GM19468 (cell line): ENCODE results near the gene ENOPH1.
"Not testable (repeated sequence)": the region's sequence is repeated elsewhere in the genome, so short reads cannot be mapped to it uniquely, and the experiment has no call there.

Experiments
- ATAC-seq: cut with Tn5 transposase; IDR thresholded peaks from one replicate; pipeline ENCODE4 v1.9.1; 2021; ENCODE audit warnings: mild to moderate bottlenecking, moderate library complexity, moderate number of reproducible peaks; ENCODE audit not compliant: unreplicated experiment; ENCODE audit errors: extremely low read depth

The ENOPH1 gene

DNA sequence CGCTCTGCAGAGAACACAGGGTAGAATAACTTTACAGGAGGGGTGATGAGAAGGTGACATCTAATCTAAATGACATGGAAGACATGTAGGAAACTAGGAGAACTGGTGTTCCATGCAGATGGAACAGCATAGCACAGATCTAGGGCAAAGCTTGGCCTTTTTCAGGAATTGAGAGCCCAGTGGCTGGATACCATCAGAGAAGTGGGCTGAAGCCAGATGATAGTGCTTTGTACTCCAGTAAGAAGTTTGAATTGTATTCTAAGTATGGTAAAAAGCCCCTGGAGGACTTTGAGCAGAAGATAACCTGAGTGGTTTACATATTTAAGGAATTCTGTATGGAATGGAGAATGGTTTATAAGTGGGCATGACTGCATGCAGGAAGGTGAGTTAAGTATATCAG, 32.8 kb downstream of the ENOPH1 start:
- ATAC-seq, result no peak

DNA sequence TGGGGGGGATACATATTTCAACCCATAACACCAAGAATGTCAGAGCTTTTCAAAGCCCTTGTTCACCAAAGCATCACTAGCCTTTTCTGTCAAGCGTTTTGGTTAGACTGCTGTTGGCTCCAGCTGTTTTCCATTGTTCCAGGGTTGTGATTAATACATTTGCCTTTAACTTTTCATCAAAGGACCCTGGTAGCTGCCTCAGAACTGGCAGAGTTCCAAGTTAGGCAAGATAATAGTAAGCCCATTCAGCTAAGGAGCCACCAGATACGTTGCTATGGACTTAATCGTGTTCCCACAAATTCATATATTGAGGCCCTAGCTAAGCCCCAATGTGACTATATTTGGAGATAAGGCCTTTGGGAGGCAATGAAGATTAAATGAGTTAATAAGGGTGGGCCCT, 37.1 kb downstream of the ENOPH1 start:
- no peak for ATAC-seq

DNA sequence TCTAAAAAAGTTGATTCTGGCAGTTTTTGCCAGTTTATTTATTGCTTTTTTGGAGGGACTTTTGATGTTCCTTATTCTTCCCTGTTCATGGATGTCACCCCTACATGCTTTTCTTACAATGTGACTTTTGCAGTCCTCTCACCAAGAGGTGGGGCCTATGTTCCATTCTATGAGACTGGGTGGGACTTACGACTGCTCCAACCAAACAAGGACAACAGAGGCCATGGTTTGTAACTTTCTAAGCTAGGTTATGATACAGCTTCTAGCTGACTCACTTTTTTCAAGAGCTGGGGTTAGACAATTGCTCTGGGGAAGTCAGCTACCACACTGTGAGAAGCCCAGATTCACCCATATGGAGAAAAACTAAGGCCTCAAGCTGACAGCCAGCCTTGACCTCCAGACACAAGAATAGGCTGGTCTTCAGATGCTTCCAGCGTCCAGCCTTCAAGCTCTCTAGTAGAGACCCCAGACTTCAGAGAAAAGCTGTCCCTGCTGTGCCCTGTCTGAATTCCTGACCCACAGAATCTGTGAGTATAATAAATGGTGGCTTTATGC, 39.5 kb downstream of the ENOPH1 start:
- ATAC-seq, result no peak

DNA sequence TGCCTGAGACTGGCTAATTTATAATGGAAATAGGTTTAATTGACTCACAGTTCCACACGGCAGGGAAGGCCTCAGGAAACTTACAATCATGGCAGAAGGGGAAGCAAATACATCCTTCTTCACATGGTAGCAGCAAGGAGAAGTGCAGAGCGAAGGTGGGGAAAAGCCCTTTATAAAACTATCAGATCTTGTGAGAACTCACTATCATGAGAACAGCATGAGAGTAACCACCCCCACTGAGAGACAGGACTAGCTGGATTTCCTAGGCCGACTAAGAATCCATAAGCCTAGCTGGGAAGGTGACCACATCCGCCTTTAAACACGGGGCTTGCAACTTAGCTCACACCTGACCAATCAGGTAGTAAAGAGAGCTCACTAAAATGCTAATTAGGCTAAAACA, 42.7 kb downstream of the ENOPH1 start:
- ATAC-seq, result not testable (repeated sequence)

DNA sequence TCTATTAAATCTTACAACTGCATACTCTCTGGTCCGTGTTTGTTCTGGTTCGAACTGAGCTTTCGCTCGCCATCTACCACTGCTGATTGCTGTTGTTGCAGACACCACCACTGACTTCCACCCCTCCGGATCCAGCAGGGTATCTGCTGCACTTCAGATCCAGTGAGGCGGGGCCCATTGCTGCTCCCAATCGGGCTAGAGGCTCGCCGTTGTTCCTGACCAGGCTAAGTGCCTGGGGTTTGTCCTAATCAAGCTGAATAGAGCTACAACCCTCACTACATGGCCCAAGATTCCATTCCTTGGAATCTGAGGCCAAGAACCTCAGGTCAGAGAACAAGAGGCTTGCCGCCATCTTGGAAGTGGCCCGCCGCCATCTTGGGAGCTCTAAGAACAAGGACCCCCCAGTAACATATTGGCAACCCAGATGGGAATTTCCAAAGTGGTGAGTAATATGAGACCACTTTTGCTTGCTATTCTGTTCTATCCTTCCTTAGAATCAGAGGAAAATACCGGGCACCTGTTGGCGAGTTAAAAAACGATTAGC, 43.3 kb downstream of the ENOPH1 start:
- ATAC-seq, result no peak

DNA sequence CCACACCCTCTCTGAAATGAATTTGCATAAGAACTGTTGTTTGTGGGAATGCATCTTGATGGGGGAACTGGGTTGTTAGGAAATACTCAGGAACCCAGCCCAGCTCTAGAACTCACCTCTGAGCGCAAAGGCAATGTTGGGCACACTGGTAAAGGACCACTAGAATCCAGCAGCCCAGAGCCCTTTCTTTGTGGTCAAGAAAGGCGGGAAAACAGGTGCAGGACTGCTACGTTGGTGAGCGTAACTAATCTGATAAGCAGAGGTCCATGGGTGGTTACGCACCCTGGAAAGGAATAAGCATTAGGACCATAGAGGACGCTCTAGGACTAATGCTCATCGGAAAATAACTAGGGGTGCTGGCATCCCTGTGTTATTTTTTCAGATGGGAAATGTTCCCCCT, 45.5 kb downstream of the ENOPH1 start:
- ATAC-seq, result not testable (repeated sequence)

DNA sequence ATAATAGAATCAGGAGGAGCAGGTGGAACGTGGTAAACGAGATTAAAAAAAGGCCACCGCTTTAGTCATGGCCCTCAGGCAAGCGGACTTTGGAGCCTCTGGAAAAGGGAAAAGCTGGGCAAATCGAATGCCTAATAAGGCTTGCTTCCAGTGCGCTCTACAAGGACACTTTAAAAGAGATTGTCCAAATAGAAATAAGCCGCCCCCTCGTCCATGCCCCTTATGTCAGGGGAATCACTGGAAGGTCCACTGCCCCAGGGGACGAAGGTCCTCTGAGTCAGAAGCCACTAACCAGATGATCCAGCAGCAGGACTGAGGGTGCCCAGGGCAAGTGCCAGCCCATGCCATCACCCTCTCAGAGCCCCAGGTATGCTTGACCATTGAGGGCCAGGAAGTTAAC, 47.1 kb downstream of the ENOPH1 start:
- ATAC-seq, result not testable (repeated sequence)

DNA sequence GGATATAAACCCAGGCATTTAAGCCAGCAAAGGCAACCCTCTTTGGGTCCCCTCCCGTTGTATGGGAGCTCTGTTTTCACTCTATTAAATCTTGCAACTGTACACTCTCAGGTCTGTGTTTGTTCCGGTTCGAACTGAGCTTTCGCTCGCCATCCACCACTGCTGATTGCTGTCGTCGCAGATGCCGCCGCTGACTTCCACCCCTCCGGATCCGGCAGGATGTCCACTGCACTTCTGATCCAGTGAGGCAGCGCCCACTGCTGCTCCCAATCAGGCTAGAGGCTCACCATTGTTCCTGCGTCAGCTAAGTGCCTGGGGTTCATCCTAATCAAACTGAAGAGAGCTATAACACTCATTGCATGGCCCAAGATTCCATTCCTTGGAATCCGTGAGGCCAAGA, 49.2 kb downstream of the ENOPH1 start:
- ATAC-seq, result no peak

DNA sequence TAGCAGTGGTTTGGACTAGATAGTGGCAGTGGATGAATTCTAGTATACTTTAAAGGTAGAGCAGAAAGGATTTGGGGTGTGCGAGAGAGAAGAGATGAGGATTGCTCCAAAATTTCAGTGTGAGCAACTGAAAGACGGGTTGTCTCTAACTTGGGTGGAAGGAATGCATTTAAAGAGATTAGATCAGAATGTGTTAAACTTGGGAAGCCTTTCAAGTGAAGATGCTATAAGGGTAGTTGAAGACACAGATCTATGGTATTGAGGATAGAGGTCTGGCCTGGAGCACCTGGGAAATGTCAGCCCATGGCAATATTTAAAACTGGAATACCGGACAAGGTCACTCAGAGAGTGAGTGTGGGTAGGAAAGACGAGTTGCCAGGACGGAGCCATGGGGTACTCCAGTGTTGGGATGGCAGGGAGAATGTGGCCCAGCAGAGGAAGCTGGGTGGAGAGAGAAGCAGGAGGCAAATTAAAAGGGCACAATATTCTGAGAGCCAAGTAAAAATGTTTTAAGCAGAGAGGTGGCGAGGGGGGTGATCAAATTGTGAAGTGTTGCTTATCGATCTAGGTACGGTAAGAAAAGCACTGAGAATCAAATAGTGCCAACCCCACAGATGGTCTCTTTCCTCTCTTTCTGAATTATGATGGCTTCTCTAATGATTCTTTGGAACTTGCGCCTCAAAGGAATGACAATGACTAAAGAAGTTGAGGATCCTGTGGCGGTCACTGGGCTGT, 50.5 kb downstream of the ENOPH1 start:
- ATAC-seq, result no peak

DNA sequence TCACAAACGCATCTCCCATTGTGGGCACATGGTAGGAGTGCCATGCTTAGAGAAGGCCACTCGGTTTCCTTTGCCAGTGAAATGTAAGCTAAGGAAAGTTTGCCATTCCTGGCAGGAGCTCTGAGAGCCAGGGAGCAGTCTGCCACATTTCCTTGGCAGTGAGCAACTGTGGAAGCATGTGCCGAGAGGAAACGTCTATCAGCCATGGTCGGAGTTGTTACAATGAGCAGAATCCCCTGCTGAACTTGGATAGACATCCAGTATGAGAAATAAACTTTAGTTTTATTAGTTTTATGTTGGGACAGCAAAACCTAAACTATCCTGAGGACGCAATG, 51.1 kb downstream of the ENOPH1 start:
- ATAC-seq, result no peak

DNA sequence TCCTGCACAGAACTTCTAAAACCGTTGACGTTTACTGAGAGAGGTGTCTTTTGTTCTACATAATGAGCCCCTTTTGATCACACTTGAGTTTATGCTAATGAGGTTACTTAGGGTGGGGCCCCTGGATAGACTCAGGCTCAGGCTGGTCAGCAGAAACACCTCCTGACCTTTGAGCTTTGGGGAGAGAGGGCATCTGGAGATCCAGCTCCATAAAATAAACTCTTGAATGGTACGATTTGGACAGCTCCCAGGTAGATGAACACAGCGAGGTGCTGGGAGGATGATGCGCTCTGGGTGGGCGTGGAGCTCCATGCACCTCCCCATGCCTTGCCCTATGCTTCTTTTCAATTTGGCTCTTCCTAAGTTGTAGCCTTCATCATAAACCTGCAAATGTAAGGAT, 52.0 kb downstream of the ENOPH1 start:
- ATAC-seq, result no peak

DNA sequence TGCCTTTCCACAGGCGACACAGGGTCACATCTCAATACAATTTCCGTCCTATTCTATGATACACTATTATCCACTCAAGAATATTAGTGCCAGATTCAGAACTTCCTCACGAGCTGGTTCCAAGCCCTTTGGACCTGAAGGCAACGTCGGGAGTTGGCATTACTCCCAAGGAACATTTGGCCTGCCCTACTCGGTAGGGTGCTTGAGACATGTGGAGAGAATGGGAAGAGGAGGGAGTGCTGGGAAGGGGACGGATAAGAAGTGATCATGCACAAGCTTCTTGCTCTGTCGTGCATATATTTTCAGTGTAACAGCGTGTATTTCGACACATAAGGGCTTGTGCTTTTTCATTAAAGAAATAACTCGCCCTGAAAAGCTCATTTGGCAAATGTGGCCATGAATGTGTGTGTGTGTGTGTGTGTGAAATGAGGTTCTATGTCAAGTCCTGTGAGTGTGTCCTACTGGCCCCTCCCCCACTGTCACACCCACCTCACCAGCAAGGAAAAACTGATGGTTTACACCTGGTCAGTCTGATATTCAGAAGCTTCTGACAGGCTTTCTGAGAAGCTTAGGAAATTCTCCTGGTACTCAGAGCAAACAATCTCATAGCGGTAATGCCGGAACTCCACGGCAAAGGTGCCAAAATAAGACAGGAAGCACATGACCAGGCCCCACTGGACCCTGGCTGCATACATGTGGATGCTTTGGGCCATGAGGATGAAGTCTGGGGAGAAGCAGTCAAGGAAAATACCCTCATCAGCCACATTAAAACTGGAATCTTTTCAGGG, 54.8 kb downstream of the ENOPH1 start:
- no peak for ATAC-seq

DNA sequence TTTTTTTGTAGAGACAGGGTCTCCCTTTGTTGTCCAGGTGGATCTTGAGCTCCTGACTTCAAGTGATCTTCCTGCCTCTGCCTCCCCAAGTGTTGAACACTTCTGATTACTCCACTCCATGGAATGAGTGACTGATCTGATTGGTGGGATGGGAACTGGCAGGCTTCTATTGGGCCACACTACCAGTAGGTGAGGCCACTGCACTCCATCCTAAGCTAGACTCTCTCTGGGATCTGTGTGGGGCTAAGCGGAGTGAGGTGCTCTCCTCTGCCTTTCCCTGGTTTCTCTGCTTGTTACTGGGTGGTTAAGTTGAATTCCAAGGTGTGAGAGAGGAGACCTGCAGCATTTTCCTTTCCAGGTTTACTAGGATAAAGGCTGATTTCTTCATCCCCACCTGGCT, 58.7 kb downstream of the ENOPH1 start:
- no peak for ATAC-seq

DNA sequence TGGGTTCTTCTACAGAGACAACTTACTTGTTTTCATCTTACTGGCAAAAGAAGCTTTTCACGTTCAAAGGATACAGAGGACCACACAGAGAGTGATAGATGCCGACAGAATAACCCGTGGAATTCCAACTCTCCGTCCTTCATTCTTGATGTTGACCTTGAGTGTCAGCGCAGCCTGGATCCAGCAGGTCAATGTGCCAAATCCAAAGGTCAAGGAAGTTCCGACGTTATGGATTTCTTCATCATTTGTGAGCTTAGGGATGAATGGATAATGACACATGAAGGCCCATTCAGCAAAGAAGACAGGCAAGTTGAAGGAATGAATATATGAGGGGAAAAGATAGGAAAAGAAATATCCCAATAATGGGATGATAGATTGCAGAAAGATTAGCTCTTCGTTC, 59.6 kb downstream of the ENOPH1 start:
- ATAC-seq, result no peak

DNA sequence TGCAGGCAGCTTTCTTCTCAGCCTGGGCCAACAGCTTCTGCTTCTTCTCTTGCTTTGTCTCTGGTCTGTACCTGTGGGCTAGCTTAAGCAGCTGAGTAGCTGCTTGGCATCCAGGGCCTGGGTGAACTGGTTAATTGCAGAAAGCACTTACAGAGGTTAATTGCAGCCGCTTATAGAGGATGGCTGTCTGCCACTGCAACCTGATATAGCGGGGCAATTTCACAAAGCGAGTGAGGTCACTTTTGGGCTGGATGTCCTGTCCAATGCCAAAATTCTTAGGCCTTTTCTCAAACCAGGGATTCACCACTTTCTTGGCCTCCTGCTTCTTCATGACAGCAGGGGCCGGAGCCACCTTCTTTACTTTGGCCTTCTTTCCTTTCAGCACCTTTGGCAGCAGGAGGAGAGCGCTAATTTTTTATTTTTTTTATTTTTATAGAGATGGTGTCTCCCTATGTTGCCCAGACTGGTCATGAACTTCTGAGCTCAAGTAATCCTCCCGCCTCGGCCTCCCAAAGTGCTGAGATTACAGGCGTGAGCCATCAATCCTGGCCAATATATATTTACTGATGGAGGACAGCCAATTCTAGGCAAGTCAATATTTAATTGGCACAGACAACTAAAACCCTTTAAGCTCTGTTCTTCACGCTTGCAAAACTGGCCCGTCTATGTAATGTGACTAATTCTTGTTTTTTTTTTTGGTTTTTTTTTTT, 61.0 kb downstream of the ENOPH1 start:
- no peak for ATAC-seq

DNA sequence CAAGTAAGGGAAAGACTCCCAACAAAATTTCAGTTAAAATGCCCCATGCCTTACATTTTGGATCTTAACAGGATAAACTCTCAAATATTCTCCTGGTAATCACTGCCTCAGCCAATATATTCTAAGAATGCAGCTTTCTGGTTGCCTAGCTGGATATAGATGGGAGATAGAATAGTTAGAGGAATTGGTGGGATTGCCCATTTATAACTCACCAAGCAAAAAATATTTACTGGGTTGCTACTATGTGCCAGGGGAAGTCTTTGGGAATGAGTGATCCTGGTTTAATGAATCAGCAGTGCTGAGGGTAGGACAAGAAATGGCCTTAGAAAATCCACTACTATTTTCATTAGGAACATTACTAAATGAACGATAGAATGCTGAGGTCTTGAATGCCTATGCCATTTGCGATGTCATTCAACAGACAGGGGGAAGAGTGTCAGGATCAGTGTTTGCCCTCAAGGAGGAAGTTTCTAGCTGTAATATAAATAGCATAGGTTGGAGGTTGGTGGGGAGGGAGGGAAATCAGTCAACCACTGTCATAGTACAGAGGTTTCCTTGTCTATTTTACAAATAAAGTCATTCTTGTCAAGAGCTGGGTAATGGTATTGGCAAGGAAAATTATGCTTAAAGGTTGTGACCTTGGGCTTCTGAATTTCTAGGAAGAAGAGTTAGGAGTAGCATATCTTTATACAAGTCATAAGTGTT, 63.5 kb downstream of the ENOPH1 start:
- ATAC-seq, result no peak

DNA sequence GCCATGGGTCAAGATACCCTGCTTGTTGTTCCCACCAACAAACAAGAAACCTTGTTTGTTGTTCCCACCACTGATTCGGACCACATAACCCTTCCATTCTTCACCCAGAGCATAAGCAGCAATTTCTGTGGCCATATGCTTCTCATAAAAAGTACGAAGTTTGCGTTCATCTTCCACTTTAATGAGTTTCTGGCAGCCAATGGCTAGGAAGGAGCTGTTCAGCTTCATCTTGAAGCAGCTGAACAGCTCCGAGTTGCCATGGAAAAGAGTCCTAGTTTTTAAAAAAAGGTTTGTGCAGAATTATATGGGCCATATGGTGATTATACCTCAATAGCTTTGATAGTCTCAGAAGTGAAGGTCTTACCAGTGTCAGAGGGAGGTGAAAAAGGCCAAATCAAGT, 65.3 kb downstream of the ENOPH1 start:
- no peak for ATAC-seq

DNA sequence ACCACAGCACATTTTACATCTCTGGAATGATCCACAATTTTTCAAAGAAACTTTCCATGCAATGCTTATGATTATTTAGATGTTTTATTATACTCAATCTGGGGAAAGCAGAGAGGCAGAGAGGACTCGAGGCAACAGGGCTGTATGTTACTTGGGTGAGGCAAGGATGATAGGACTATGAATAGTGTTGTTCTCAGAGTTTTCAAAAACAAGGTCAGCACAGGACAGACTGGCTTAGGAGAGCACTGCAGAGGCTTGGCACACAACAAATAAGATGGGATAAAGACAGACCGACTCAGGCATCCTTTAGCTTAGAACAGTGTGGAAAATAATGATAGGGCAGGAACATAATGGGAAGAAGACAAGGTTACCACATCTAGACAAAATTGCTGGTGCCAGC, 66.0 kb downstream of the ENOPH1 start:
- ATAC-seq, result no peak

DNA sequence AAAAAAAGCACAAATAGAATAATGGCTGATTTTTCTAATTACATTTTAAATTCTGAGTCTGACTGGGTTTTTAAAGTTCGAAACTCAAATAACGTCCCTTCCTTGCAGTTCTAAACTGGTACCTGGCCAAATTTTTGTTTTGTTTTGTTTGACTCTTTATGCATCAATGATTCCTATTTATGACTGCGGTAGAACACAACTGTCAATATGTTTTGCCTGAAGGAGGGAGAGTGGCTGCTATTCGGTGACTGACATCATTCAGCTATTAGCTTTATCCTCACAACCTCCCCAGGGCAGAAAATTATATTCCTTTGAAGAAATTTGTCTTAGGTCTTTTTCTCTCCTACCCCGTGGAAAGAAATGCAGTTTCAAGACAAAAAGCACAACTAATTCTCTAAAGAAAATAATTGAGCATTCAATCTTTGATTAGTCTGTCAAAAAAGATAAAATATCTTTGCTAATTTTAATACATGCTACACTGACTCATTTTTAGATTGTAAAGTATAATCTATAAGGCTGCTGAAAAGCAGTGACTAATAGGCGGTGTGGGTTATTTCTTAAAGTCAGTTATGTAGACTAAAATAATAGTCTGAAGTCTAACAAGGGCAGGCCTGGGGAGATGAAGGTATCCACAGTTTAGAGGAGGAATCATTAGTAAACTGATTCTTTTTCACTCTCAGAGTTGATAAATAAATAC, 69.5 kb downstream of the ENOPH1 start:
- ATAC-seq, result no peak
